GM12891 (cell line): ENCODE results near the gene CEND1.
A peak's percentile ranks its signal among the peaks of the same experiment; 100 is the strongest.

Source experiments
- DNase-seq: peaks from one replicate; pipeline ENCODE4 v3.0.0; 2011; ENCODE audit warnings: low spot score; ENCODE audit not compliant: insufficient read length
- FAIRE-seq: peaks from 2 replicates; lab custom pipeline; 2011; peaks lifted over from hg19 to GRCh38; lab: Jason Lieb, UNC
- PAX5 ChIP-seq: IDR thresholded peaks from 2 replicates; pipeline ENCODE4 v1.6.1; 2011; ENCODE audit warnings: low read length, moderate library complexity, mild to moderate bottlenecking; ENCODE audit not compliant: insufficient read depth, severe bottlenecking
- POLR2A ChIP-seq: IDR thresholded peaks from 2 replicates; pipeline ENCODE4 v1.6.1; 2011; ENCODE audit warnings: low read depth, low read length, control low read depth
- POLR2AphosphoS5 ChIP-seq: IDR thresholded peaks from 2 replicates; pipeline ENCODE4 v1.6.1; 2011; ENCODE audit warnings: low read depth, low read length, control low read depth
- POU2F2 ChIP-seq: IDR thresholded peaks from 2 replicates; pipeline ENCODE4 v1.6.1; 2011; ENCODE audit warnings: low read depth, mild to moderate bottlenecking, control low read depth, low read length, moderate library complexity
- SPI1 ChIP-seq: IDR thresholded peaks from 2 replicates; pipeline ENCODE4 v1.6.1; 2011; ENCODE audit warnings: low read depth, low read length, control low read depth
- TAF1 ChIP-seq: IDR thresholded peaks from 2 replicates; pipeline ENCODE4 v1.6.1; 2011; ENCODE audit warnings: low read depth, low read length, control low read depth

Gene CEND1

GRCh38 chr11:821512-822371 is 31.9 kb upstream of the CEND1 start:
- TF ChIP-seq POU2F2 (no peak), POLR2AphosphoS5 (no peak), POLR2A (no peak), SPI1 (no peak), TAF1 (no peak), PAX5 (no peak)
- FAIRE-seq (no peak), DNase-seq (no peak)

GRCh38 chr11:820655-821511 is 31.0 kb upstream of the CEND1 start:
- DNase-seq (no peak), FAIRE-seq (no peak)
- TF ChIP-seq POLR2A (no peak), PAX5 (no peak), TAF1 (no peak), SPI1 (no peak), POU2F2 (no peak), POLR2AphosphoS5 (no peak)

- TF ChIP-seq TAF1 (0 out of 2 replicates have a peak, but pooled peaks have one; percentile 10), PAX5 (no peak), POU2F2 (no peak)
- no peak for FAIRE-seq
- DNase-seq = peak; percentile 92
Measured at GRCh38 chr11:819943-820649, 30.2 kb upstream of the CEND1 start.

- TF ChIP-seq POLR2AphosphoS5 (peak; percentile 59; the same call in 1 of the 2 replicates), PAX5 (no peak), TAF1 (peak; percentile 24; the same call in 1 of the 2 replicates), POU2F2 (no peak), POLR2A (peak; percentile 43; the same call in 1 of the 2 replicates), SPI1 (no peak)
- peak; percentile 89 for DNase-seq
Measured at GRCh38 chr11:819129-819931, 29.4 kb upstream of the CEND1 start.

GRCh38 chr11:818396-819128 is 28.7 kb upstream of the CEND1 start, which contains the start of gene PNPLA2:
TSS of gene PNPLA2 (plus strand) at chr11:818914. CDS start at chr11:819719, 805 bp downstream.
- TF ChIP-seq POLR2A (no peak), POLR2AphosphoS5 (no peak), POU2F2 (no peak), PAX5 (no peak), TAF1 (no peak), SPI1 (no peak)
- DNase-seq (no peak), FAIRE-seq (no peak)

More at GRCh38 chr11:819129-819931, 29.4 kb upstream of the CEND1 start:
- FAIRE-seq = peak; percentile 97

GRCh38 chr11:816433-816779 is 26.5 kb upstream of the CEND1 start:
- no peak for FAIRE-seq
- TF ChIP-seq PAX5 (no peak), POU2F2 (no peak), POLR2AphosphoS5 (no peak), SPI1 (no peak), POLR2A (no peak), TAF1 (no peak)
- no peak for DNase-seq

- DNase-seq = no peak
- TF ChIP-seq POU2F2 = no peak
- TF ChIP-seq POLR2A = 0 out of 2 replicates have a peak, but pooled peaks have one; percentile 13
- FAIRE-seq = no peak
Measured at GRCh38 chr11:815675-816432, 26.0 kb upstream of the CEND1 start.
